Neuronal stem cell (in vitro differentiated cells): ENCODE measurements around the gene SH3TC1.

Experiments
- DNase-seq: peaks from one replicate; pipeline ENCODE4 v3.0.0-alpha.2; 2013; ENCODE audit warnings: low spot score
- H2AFZ ChIP-seq: one replicate; pipeline ENCODE4 v1.6.1; 2013; ENCODE audit warnings: mild to moderate bottlenecking, low read length, inconsistent platforms
- H2AK5ac ChIP-seq: 2 replicates; pipeline ENCODE4 v1.6.1; 2013; ENCODE audit warnings: low read depth, mild to moderate bottlenecking, inconsistent platforms, low read length, moderate library complexity, mixed read lengths
- H2BK120ac ChIP-seq: 2 replicates; pipeline ENCODE4 v1.6.1; 2013; ENCODE audit warnings: low read depth, mild to moderate bottlenecking, inconsistent platforms, low read length, moderate library complexity, mixed read lengths
- H2BK12ac ChIP-seq: one replicate; pipeline ENCODE4 v1.6.1; 2013; ENCODE audit warnings: low read length, inconsistent platforms
- H2BK15ac ChIP-seq: 2 replicates; pipeline ENCODE4 v1.6.1; 2013; ENCODE audit warnings: mild to moderate bottlenecking, low read length, inconsistent platforms, mixed read lengths
- H2BK5ac ChIP-seq: one replicate; pipeline ENCODE4 v1.6.1; 2013; ENCODE audit warnings: inconsistent platforms, mild to moderate bottlenecking, low read length, moderate library complexity
- H3K14ac ChIP-seq: one replicate; pipeline ENCODE4 v1.6.1; 2013; ENCODE audit warnings: low read length, inconsistent platforms
- H3K18ac ChIP-seq: 2 replicates; pipeline ENCODE4 v1.6.1; 2013; ENCODE audit warnings: low read length, inconsistent platforms
- H3K23ac ChIP-seq: 2 replicates; pipeline ENCODE4 v1.6.1; 2013; ENCODE audit warnings: low read depth, mild to moderate bottlenecking, mixed read lengths, low read length, inconsistent platforms; ENCODE audit not compliant: poor library complexity
- H3K27ac ChIP-seq: replicated peaks from 3 replicates; pipeline ENCODE4 v1.5.1; 2013; ENCODE audit warnings: low read length, inconsistent platforms
- H3K27me3 ChIP-seq, 3 experiments: 2 replicates each; pipeline ENCODE4 v1.6.1; 2013; ENCODE audit warnings: low read length in 3 of 3, mild to moderate bottlenecking in 2 of 3, inconsistent platforms in 1 of 3, low read depth in 1 of 3, mixed read lengths in 1 of 3, moderate library complexity in 1 of 3; ENCODE audit not compliant: control insufficient read depth in 3 of 3, insufficient read depth in 3 of 3
- H3K36me3 ChIP-seq, 2 donors: replicated peaks in 1 of 2; 2 replicates each; pipeline ENCODE4 v1.6.1; 2013; ENCODE audit warnings: low read length in 2 of 2; ENCODE audit not compliant: control insufficient read depth in 2 of 2, insufficient read depth in 2 of 2
- H3K4ac ChIP-seq: 2 replicates; pipeline ENCODE4 v1.6.1; 2013; ENCODE audit warnings: inconsistent platforms, mild to moderate bottlenecking, low read length, moderate library complexity
- H3K4me1 ChIP-seq, 2 donors: 1 replicate in 1 of 2; 2 replicates in 1 of 2; pipeline ENCODE4 v1.6.1; 2013; ENCODE audit warnings: low read length in 2 of 2, low read depth in 1 of 2; ENCODE audit not compliant: control insufficient read depth in 2 of 2, insufficient read depth in 1 of 2
- H3K4me2 ChIP-seq: one replicate; pipeline ENCODE4 v1.6.1; 2013; ENCODE audit warnings: mild to moderate bottlenecking, low read length, inconsistent platforms; ENCODE audit not compliant: insufficient read depth, poor library complexity, severe bottlenecking
- H3K4me3 ChIP-seq, 2 donors: 2 replicates each; pipeline ENCODE4 v1.5.1; 2013; ENCODE audit warnings: low read length in 2 of 2, mild to moderate bottlenecking in 2 of 2, inconsistent platforms in 1 of 2, moderate library complexity in 1 of 2
- H3K79me1 ChIP-seq: one replicate; pipeline ENCODE4 v1.6.1; 2013; ENCODE audit warnings: low read depth, mild to moderate bottlenecking, inconsistent platforms, low read length, moderate library complexity
- H3K9ac ChIP-seq: one replicate; pipeline ENCODE4 v1.6.1; 2013; ENCODE audit warnings: mild to moderate bottlenecking, low read depth, low read length, inconsistent platforms; ENCODE audit not compliant: poor library complexity
- H3K9me3 ChIP-seq, 2 donors: replicated peaks in 1 of 2; 2 replicates each; pipeline versions ENCODE3 to v1.6.1; 2013; ENCODE audit warnings: low read length in 2 of 2, mild to moderate bottlenecking in 2 of 2, inconsistent platforms in 1 of 2, low read depth in 1 of 2, mixed read lengths in 1 of 2, moderate library complexity in 1 of 2; ENCODE audit not compliant: control insufficient read depth in 2 of 2, insufficient read depth in 1 of 2
- H4K8ac ChIP-seq: one replicate; pipeline ENCODE4 v1.6.1; 2013; ENCODE audit warnings: low read depth, mild to moderate bottlenecking, inconsistent platforms, low read length, moderate library complexity
- H4K91ac ChIP-seq: one replicate; pipeline ENCODE4 v1.6.1; 2013; ENCODE audit warnings: low read length, low read depth, mild to moderate bottlenecking, inconsistent platforms; ENCODE audit not compliant: poor library complexity
- WGBS, 2 donors: extraction: QIAGEN DNeasy Blood & Tissue Kit; methylation state at CpG; one replicate each; pipeline ENCODE4 v1.1.7; 2013; ENCODE audit warnings: missing lambda C conversion rate in 2 of 2, mixed read lengths in 1 of 2; ENCODE audit not compliant: insufficient read length in 2 of 2, insufficient replicate concordance in 1 of 2; ENCODE audit errors: extremely low coverage in 2 of 2; 5-methylcytosine and 5-hydroxymethylcytosine counted together

SH3TC1 gene

DNA sequence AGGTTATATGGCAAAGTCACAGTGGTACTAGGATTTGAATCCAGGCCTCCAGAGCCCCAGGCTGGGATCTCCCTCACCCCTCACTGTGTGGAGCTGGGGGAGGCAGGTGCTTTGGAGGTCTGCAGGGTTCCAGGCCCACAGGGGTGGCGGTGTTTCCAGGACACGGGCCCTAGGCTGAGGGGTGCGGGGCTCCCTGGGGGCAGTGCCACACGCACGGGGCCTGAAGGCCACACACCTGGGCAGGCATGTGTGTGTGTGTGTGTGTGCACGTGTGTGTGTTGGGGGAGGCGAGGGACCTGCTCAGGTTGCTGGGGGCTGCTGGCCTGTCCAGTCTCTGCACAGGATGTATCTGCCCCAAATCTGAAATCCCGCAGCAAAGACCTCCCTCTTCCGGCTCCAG lies 18.8 kb downstream of the SH3TC1 start:
- peaks cover 2 to 6% of the 10 kb centered on the region in 2 donors for H3K4me1 ChIP-seq
- no peaks in the 10 kb centered on the region for H3K27me3 ChIP-seq
- H2AK5ac ChIP-seq = no peak overlapping the region
- H2BK12ac ChIP-seq = no peak overlapping the region
- H3K4me3 ChIP-seq = no peak overlapping the region
- no peak overlapping the region for H3K27ac ChIP-seq
- WGBS, 2 donors = no CpG with 5 or more reads among the region's 9 CpGs
- no peaks in the 10 kb centered on the region for H3K36me3 ChIP-seq
- DNase-seq = no peak
- no peak overlapping the region for H3K14ac ChIP-seq
- no peak overlapping the region for H3K18ac ChIP-seq
- H3K9me3 ChIP-seq = peaks cover 0 to 5% of the 10 kb centered on the region in 2 donors
- no peak overlapping the region for H4K91ac ChIP-seq
- H3K4me2 ChIP-seq = no peak overlapping the region
- no peak overlapping the region for H2BK15ac ChIP-seq
- H2BK5ac ChIP-seq = no peak overlapping the region
- H2BK120ac ChIP-seq = no peak overlapping the region
- no peaks in the 10 kb centered on the region for H3K79me1 ChIP-seq
- H3K4ac ChIP-seq = no peak overlapping the region
- H4K8ac ChIP-seq = no peak overlapping the region
- H3K23ac ChIP-seq = no peak overlapping the region
- no peak overlapping the region for H2AFZ ChIP-seq
- H3K9ac ChIP-seq = no peak overlapping the region

DNA sequence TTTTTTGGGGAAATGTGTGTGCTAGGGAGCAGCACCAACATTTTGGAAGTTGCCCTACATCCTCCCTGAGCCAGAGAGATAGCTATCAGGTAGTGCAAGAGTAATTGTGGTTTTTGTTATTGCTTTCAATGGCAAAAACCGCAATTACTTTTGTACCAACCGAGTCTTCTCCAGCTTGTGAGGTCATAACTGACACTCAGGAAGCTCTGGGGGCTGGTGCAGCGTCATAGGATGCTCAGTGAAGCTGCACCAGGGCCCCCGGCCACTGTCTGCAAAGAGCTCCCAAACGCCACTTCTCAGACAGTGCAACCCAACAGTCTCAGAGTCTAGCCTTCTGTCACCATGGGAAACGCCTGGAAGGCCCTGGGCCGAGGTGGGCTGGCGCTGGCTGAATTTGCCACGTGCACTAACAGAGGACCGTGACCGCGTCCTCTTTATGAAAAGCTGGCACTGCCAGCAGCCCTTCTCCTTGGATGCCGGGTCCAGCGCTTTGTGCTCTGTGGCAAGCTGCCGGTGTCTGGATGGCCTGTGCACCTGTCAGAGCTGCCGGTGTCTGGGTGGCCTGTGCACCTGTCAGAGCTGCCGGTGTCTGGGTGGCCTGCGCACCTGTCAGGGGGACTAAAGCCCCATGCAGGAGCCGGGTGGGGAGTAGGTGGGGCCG lies 19.4 kb downstream of the SH3TC1 start:
- no peak overlapping the region for H3K27ac ChIP-seq
- no peak overlapping the region for H3K14ac ChIP-seq
- H3K23ac ChIP-seq = no peak overlapping the region
- no peak for DNase-seq
- no peak overlapping the region for H2BK5ac ChIP-seq
- peaks cover 0 to 5% of the 10 kb centered on the region in 2 donors for H3K9me3 ChIP-seq
- H3K79me1 ChIP-seq = no peaks in the 10 kb centered on the region
- no peak overlapping the region for H4K91ac ChIP-seq
- H3K4me1 ChIP-seq = peaks cover 2 to 6% of the 10 kb centered on the region in 2 donors
- H2BK12ac ChIP-seq = no peak overlapping the region
- no peak overlapping the region for H3K9ac ChIP-seq
- WGBS, 2 donors = no CpG with 5 or more reads among the region's 20 CpGs
- H2BK120ac ChIP-seq = no peak overlapping the region
- no peaks in the 10 kb centered on the region for H3K27me3 ChIP-seq
- no peak overlapping the region for H2AFZ ChIP-seq
- H3K4me2 ChIP-seq = no peak overlapping the region
- H3K4me3 ChIP-seq = no peak overlapping the region
- H2AK5ac ChIP-seq = peak overlapping the region; percentile 77
- peak overlapping the region; percentile 7 for H3K18ac ChIP-seq
- no peaks in the 10 kb centered on the region for H3K36me3 ChIP-seq
- H3K4ac ChIP-seq = no peak overlapping the region
- H2BK15ac ChIP-seq = no peak overlapping the region
- no peak overlapping the region for H4K8ac ChIP-seq

DNA sequence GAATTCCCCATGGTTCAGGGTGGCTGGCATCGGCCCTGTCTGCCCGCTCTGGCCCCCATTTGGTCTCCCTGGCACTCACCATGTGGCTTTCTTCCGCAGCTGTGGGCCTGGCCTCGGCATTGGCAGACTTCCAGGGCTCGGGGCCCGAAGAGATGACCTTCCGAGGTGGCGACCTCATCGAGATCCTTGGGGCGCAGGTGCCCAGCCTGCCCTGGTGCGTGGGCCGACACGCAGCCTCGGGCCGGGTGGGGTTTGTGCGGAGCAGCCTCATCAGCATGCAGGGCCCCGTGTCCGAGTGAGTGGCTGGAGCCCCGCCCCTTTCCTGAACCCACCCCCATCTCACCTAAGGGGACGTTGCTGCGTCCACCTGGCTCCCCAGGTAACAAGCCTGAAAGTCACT lies 20.1 kb downstream of the SH3TC1 start:
- Histone ChIP-seq H4K8ac (no peak overlapping the region), H2BK5ac (no peak overlapping the region), H3K9ac (no peak overlapping the region), H3K14ac (no peak overlapping the region), H3K23ac (no peak overlapping the region), H2BK12ac (no peak overlapping the region), H3K27ac (no peak overlapping the region), H4K91ac (no peak overlapping the region), H3K4me1 (peaks cover 2 to 6% of the 10 kb centered on the region in 2 donors), H2AFZ (no peak overlapping the region), H3K18ac (peak overlapping the region; percentile 74), H3K4ac (no peak overlapping the region), H3K36me3 (no peaks in the 10 kb centered on the region), H3K4me3 (no peak overlapping the region), H2AK5ac (peak overlapping the region; percentile 38), H2BK15ac (no peak overlapping the region), H2BK120ac (no peak overlapping the region), H3K79me1 (no peaks in the 10 kb centered on the region), H3K9me3 (peaks cover 0 to 5% of the 10 kb centered on the region in 2 donors), H3K4me2 (no peak overlapping the region), H3K27me3 (no peaks in the 10 kb centered on the region)
- DNase-seq = no peak
- no CpG with 5 or more reads among the region's 21 CpGs for WGBS, 2 donors

DNA sequence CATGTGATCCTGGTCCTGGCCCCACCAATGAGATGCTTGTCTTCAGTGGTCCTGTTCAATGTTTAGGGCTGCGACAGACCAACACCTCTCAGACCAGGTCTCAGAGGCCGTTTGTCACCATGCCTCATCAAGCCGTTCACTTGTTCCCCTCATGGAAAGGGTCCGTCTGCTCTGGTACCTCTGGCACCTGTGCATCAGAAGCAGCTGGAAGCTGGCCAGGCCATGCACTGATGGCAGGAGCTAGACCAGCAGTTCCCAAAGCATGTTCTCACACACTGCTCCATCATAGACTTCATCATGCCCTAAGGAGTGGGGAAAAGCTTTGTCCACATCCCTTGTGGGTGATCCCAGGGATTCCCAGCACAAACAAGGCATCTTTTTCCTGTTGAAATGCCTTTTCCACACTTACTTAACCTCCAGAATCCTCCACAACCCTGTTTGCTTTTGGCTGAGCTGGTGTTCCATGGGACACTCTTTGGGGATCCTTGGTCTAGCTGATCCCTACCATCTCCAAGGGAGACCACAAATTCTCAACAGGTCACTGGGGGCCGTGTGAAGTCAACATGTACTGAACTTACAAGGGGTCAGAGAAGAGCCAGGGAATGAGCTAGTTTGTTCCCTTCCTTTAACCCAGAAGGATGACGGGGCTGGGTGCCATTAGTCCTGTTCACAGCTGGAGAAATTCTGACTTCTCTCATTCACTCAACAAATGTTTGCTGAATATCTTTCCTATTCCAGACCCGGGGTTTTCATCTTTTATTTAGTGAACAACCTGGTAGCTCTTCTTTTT lies 21.8 kb downstream of the SH3TC1 start:
- Histone ChIP-seq H3K79me1 (no peaks in the 10 kb centered on the region), H3K9ac (no peak overlapping the region), H3K4me2 (no peak overlapping the region), H2BK120ac (no peak overlapping the region), H2BK12ac (no peak overlapping the region), H3K4ac (no peak overlapping the region), H3K4me3 (peak overlapping the region in 1 of 2 donors; percentile 54), H2BK5ac (no peak overlapping the region), H2BK15ac (no peak overlapping the region), H2AK5ac (no peak overlapping the region), H3K36me3 (no peaks in the 10 kb centered on the region), H4K8ac (no peak overlapping the region), H2AFZ (no peak overlapping the region), H3K27me3 (no peaks in the 10 kb centered on the region), H3K27ac (no peak overlapping the region), H3K18ac (no peak overlapping the region), H4K91ac (no peak overlapping the region), H3K23ac (no peak overlapping the region), H3K14ac (no peak overlapping the region), H3K9me3 (peaks cover 0 to 5% of the 10 kb centered on the region in 2 donors), H3K4me1 (peaks cover 6 to 10% of the 10 kb centered on the region in 2 donors)
- DNase-seq = no peak
- no CpG with 5 or more reads among the region's 7 CpGs for WGBS, 2 donors
